AG09319 (cell line): Measurements from ENCODE around the gene VPS52.
"Not testable (repeated sequence)": the region's sequence is repeated elsewhere in the genome, so short reads cannot be mapped to it uniquely, and the experiment has no call there.

Experiments used
- DNase-seq: peaks from one replicate; pipeline ENCODE4 v3.0.0-alpha.2; 2010; ENCODE audit warnings: low read depth; ENCODE audit errors: extremely low read depth
- TF ChIP-seq, protein P1 (sequence below): IDR thresholded peaks from 2 replicates; pipeline ENCODE4 v1.5.1; 2011; ENCODE audit warnings: low read depth, mild to moderate bottlenecking, inconsistent platforms, low read length, moderate library complexity

VPS52 gene

GRCh38 chr6:33272275-33273128, 826 bp upstream of the VPS52 start:
- DNase-seq, result no peak
- TF ChIP-seq, protein P1, sequence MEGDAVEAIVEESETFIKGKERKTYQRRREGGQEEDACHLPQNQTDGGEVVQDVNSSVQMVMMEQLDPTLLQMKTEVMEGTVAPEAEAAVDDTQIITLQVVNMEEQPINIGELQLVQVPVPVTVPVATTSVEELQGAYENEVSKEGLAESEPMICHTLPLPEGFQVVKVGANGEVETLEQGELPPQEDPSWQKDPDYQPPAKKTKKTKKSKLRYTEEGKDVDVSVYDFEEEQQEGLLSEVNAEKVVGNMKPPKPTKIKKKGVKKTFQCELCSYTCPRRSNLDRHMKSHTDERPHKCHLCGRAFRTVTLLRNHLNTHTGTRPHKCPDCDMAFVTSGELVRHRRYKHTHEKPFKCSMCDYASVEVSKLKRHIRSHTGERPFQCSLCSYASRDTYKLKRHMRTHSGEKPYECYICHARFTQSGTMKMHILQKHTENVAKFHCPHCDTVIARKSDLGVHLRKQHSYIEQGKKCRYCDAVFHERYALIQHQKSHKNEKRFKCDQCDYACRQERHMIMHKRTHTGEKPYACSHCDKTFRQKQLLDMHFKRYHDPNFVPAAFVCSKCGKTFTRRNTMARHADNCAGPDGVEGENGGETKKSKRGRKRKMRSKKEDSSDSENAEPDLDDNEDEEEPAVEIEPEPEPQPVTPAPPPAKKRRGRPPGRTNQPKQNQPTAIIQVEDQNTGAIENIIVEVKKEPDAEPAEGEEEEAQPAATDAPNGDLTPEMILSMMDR, result no peak

- TF ChIP-seq, protein P1, result no peak
Measured at GRCh38 chr6:33271117-33271467, 584 bp downstream of the VPS52 start.

DNA sequence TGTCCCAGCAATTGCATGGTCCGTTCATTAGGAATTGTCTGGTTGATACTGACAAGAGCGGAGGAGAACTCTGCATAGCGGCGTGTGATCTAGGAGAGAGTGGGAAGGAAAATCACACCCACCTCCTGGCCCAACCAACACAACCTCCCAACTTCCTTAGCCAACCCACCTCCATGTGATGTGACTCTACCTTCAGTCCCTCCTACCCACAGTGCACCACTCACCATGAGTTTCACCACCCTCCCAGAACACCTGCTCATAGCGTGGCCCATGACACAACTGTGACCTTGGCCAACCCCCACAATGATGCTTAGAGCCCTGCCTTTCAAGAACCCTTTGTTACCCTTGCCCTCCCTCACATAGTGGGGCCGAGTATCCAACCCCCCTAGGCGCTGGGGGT, 7.7 kb downstream of the VPS52 start:
- no peak for DNase-seq
- TF ChIP-seq, protein P1, result no peak

More at GRCh38 chr6:33271117-33271467, 584 bp downstream of the VPS52 start:
- DNase-seq, result no peak

DNA sequence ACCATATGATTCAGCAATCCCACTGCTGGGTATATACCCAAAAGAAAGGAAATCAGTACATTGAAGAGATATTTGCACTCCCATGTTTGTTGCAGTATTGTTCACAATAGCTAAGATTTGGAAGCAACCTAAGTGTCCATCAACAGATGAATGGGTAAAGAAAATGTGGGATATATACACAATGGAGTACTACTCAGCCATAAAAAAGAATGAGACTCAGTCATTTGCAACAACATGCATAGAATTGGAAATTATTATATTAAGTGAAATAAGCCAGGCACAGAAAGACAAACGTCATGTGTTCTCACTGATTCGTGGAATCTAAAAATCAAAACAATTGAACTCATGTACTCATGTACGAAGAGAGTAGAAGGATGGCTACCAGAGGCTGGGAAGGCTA, 9.2 kb downstream of the VPS52 start:
- not testable (repeated sequence) for DNase-seq

- no peak for DNase-seq
- TF ChIP-seq, protein P1, result no peak
Measured at GRCh38 chr6:33259032-33259431, 12.6 kb downstream of the VPS52 start.

GRCh38 chr6:33254591-33254990, 17.1 kb downstream of the VPS52 start:
- DNase-seq, result no peak
- TF ChIP-seq, protein P1, result no peak

DNA sequence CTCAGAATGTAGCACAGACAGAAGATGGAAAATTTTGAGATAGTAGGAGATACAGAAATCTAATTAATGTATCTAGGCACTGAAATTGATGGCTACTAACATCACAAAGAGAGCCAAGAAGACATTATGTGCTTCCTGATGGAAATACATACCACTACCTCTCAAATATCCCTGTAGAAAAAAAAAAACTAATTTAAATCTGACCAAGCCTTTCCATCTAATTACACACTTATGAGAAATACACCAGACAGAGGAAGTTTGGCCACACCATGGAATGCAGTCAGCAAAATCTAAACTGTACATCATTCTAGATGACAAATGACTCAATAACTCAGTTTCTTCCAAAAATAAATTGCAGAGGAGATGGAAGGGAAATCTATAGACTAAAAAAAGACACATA, 18.9 kb downstream of the VPS52 start:
- TF ChIP-seq, protein P1, result no peak
- DNase-seq, result no peak
